Renal pelvis (tissue), 12 donors: ENCODE measurements around the gene P2RY14. TPM values are rescaled to one million over a fixed set of nuclear protein-coding genes. Genes with fewer than 3 reads are reported as not detected.
A peak's percentile ranks its signal among the peaks of the same experiment; 100 is the strongest.

Source experiments
- DNase-seq: peaks from one replicate; pipeline ENCODE4 v3.0.0-alpha.2; 2013
- long read RNA-seq, 16 experiments: transcript quantifications; one replicate each; lab custom pipeline, GENCODE V29; 2026
- polyA plus RNA-seq, 3 donors: library from polyadenylated mRNA; unstranded; fragments of 120-200 nt; gene quantifications; one replicate each; pipeline ENCODE4 v1.2.1, GENCODE V29; 2013; ENCODE audit not compliant: insufficient read length in 3 of 3

The P2RY14 gene
- under 1 TPM; 0.27 to 0.62 (median 0.60) TPM for polyA plus RNA-seq
- long read RNA-seq, donor 1 = 0 reads
- long read RNA-seq, donor 2 = 0 reads
- long read RNA-seq, donor 3 = 0 reads
- long read RNA-seq, donor 4 = 0 reads
- long read RNA-seq, donor 5 = 0 reads
- long read RNA-seq, donor 6 = 0 reads
- long read RNA-seq, donor 7 = 0 reads
- long read RNA-seq, donor 8, partial matches to known transcripts = 0 of 1 reads
- long read RNA-seq, donor 8, other reads (novel, unspliced or antisense) = 0 of 1 reads
- long read RNA-seq, donor 9 = 0 reads
- long read RNA-seq, donor 10 = 0 reads
- long read RNA-seq, donor 11 = 0 reads
- long read RNA-seq, donor 12 = 0 reads
- long read RNA-seq, donor 13 = 0 reads
- long read RNA-seq, donor 14 = 0 reads
- long read RNA-seq, donor 15, partial matches to known transcripts = 0 of 1 reads
- long read RNA-seq, donor 15, other reads (novel, unspliced or antisense) = 0 of 1 reads
- long read RNA-seq, donor 16 = 0 reads

DNA sequence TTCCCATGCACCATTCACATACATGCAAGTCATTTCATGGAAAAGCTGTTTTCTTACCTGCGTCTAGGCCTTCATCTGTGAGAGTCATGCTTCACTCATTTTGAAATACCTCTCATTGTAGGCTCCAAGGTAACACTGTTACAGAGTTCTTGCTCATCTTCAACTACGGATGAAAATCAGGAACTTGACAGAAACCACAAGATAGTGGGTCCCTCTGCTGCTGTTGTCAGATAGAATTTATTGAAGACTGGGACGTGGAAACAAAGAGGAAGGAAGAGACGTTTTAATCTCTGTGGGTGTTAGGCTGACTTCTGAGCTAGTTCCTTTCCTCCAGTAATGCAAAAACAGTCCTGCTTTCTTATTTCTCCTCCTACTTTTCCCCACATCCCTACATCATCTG lies at the start of gene P2RY14:
Gene P2RY14, minus strand, starts transcription at position 313 of the 400 bp plus-strand sequence. CDS start 64,226 bp downstream, outside the sequence.
- no peak for DNase-seq

DNA sequence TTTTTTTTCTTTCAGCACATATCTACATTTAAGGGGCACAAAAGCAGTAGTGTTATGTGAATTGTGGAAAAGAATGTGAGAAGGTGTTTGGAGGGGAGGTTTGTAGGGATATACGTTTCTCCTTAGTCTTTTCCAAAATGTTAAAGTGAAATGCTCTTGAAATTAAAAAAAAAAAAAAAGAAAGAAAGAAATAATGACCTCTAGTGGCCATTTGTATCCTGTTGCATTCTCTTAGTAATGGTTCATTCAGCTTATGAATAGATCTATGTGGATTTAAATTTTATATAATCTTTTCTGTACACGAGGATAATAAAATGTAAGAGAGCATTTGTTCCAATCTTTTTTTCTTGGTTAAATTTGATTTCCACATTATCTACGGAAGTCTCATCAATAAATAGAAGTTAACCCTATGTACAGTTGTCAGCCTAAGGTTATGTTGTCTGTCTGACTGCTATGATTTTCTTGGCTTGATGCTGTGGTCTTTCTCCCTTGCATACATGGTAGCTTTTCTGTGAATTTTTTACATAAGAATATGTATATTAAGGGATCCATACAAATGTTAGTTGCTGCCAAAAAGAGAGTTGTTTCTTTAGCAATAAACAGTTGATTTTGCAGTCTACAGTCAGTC lies 49.3 kb upstream of the P2RY14 start:
- no peak for DNase-seq

DNA sequence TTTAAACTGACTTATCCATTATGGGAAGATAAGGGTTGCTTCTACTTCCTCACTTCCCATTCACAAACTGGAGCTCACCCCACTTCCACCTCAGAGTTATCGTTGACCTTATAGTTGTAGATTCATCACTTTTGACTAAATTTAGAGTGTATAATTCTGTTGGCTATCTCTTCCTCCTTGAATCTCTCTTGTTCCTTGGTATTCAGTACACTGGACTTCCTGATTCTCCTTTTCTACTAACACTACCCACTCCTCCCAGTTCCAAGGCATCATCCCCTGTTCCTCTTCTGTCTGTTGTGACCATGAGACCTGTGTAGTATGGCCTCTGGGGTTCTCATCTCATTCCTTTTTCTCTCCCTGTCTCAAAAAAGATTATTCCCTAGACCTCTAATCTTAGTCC lies 44.2 kb upstream of the P2RY14 start:
- no peak for DNase-seq

DNA sequence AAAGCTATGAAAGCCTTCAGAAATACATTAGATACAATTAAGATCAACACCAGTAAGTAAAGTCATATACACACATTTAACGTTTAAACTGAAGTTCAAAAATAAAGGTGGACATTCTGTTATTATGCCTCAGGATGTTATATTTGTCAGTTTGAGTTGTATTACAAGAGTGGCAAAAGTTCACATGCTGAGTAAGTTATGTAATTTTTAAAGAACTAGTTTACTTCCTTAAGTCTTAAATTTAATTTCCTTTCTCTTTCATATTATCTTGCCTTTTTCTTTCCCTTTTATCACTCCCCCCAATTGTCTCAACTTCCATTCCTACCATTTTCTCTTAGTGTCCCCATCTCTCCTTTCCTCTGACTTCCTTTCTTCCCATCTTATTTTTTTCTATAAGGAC lies 43.2 kb upstream of the P2RY14 start:
- no peak for DNase-seq

DNA sequence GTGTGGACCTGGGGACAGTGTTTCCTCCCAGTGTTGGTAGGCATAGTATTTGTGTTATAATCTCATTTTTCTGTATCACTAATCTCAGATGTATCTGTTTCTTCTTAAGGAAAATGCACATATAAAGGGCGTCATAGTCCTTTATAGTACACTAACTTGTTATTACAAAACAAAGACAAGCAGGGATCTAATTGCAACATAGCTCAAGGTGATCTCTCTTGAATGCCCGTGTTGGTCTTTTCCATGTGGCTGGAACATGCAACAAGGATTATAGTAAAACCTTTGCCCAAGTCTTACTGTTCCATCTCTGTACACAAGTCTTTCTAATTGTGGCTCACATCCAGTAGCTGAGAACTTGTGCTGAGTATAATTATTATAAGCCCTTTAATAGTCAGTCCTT lies 41.8 kb upstream of the P2RY14 start:
- DNase-seq = no peak

DNA sequence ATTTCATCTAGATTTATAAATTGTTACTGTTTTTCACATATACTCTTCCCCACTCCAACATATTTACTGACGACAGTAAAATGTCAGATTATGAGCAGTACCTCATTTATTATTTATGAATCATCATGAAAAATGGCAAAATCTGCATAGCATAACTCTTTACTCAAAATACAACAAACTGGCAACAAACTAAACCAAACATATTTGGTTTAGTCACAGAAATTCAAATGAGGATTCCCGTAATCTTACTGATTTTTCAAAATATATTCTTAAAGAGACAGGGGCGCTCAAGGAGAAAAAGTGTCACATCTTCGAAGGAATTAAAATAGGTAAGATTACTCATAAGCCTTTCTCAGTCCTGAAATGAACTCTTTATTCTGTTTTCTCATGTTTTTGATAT lies 41.3 kb upstream of the P2RY14 start:
- DNase-seq = no peak

DNA sequence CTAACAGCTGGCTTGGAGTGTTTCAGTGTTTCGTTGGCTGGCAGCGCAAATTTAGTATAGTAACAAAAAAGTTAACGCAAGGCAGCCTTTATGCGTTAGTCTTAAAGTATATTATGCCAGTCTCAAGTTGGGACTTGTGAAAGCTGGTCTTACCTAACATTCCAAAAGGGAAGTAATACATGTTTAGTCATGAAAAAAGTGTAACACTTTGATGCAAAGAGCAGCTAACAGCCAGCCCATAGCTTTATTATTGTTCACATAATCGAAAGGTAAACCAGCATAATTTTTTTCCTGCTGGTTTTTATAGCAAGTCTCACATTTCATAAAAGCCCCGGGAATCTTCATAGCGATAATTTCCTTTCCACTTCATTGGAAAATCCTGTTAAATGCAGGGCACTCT lies 40.6 kb upstream of the P2RY14 start:
- DNase-seq = no peak

DNA sequence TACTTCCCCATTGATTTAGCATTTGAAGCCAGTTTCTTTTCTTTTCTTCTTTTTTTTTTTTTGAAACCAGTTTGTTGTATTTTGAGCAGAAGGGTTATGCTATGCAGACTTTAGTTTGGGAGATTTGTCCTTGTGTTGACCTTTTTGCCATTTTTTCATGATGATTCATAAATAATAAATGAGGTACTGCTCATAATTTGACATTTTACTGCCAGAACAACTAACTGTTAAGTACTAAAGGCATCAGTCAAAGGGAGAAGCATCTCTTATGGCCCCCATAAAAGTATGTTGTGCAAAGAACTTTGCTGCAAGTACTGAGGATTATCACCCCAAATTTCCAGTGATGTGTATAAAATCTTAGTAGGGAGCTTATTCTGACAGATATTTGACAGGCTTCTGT lies 40.0 kb upstream of the P2RY14 start:
- no peak for DNase-seq

DNA sequence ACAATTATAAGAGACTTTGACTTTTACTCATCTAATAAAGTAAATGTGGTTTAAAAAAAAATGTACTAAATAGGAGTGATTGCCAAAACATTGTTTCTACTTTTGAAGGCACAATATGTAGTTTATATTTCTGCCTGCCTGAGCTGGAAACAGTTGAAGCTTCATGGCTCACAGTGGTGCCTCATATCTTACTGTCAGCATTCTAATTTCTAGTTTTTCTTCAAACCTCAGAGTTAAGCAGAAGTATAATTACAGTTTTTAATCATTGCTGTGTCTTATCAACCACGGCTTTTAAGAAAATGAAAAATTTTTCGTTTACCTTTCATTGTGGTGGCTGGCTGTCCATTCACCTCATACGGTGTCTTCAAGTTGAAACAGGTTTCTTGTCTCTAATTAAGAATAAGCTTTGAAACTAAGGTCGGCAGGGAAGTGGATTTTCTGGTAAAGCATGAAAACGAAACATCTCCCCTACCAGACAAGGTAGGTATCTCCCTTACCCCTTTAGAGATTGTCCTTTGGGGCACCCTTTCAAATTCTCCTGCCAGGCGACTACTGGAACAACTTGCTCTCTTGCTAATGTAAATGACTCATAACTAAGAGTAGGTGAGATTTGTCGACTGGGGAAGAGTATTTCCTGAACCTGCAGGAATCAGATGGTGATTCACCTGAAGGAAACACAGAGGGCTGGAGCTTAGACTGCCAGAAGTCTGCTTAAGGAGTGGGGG lies 38.1 kb upstream of the P2RY14 start, which contains the start of gene GPR87:
Gene GPR87, minus strand, starts transcription at position 554 of the 725 bp plus-strand sequence. CDS start 16,720 bp downstream, outside the sequence.
- DNase-seq = no peak

DNA sequence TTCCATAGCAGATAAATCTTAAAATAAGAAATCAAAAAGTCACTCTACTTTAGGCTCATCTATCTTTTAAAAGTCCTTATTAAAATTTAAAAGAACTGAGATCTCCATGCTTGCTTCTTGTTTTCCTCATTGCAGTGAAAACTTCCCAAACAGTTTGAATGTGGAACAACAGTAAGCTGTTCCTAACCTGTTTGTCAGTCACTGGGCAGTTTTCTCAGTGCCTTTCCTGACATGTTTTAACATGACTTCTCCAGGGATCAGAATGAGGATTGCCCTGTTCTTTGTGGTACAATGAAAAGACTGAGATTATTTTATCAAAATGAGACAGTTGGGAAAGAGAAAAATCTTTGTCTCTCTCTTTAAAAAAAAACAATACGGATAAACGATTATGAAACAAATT lies 37.5 kb upstream of the P2RY14 start:
- DNase-seq = no peak

DNA sequence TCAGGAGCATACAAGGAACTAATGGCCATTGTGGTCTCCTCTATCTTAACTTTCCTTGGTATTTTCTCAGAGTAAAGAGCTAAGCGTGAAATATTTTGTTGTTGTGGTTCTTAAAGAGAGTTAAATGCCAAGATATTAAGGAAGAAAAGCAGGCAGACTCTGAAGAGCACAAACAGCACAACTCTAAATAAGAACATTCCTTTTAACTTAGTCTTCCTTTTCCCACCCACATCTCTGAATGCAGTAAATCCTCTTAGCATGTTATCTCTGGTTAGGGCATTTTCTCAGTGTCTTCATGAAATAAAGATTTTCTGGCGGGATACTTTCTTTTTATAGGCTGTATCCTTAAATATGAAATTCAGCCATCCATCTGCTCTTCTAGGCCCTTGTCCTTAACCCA lies 36.8 kb upstream of the P2RY14 start:
- no peak for DNase-seq

DNA sequence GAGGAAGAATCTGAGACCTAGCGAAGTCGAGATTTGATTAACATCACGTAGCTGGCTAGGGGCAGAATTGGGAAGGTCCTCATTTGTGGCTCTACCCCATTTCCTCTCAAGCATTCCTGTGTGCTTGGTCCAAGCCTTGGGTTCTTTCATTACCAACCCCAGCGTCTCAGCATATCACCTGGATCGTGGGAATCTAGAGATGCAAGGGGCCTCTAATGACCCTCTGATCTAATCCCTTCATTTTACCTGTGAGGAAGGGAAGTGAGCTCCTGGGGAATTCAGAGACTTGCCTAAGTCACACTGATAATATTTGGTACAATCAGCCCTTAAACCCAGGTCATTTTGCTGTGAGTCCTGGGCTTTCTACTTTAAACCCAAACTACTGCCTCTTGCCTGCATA lies 36.3 kb upstream of the P2RY14 start:
- no peak for DNase-seq

DNA sequence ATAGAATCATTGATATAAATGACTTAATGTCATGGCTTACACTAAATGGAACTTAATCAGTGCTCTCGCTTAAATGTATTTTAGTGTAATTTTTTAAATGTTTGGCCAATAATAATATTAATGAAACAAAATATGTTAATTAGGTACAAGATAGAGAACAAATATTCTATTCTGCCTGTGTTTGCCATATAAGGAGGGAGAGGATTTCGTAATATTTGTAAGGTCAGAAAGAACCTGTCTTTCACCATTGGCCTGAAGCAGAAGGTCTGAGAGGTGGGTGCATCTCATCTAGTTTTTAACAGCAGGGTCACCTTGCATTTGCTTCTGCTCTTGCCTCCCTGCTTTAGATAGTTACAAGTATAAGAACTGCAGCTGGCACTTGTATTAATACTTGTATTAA lies 35.8 kb upstream of the P2RY14 start:
- no peak for DNase-seq

DNA sequence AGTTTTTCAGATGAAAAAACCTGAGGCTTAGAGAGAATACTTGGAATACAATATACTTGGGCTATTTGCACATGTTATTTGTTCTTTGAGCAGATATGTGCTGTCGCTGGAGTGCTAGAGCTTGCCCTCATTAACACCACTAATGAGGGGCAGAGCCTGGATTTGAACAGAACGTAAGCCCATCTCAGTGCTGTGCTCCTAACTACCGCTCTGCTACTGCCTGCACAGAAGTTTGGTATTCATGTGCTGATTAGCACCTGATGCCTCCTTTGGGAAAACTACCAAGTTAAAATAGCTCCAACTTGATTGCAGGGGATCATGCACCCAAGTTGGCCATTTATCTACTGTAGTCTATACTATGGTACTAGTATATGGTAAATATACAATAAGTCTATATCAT lies 34.6 kb upstream of the P2RY14 start:
- no peak for DNase-seq

DNA sequence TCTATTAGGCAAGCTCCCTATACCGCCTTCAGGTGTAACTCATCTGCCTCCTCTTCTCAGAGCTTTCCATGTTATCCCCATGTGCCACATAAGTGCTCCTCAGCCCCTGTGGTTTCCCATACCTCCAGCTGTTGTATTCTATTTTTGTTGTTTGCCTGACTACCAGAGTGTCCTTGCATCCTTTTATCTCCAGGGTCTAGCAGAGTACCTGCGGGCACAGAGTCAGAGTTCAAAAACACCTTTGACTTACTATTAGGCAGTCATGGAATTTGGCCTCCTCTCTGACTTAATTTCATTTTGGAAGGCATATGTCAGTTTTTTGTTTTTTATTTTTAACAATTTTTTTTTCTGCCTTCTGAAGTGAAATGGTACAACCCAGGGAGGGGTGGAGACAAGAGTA lies 31.2 kb upstream of the P2RY14 start:
- DNase-seq = no peak

DNA sequence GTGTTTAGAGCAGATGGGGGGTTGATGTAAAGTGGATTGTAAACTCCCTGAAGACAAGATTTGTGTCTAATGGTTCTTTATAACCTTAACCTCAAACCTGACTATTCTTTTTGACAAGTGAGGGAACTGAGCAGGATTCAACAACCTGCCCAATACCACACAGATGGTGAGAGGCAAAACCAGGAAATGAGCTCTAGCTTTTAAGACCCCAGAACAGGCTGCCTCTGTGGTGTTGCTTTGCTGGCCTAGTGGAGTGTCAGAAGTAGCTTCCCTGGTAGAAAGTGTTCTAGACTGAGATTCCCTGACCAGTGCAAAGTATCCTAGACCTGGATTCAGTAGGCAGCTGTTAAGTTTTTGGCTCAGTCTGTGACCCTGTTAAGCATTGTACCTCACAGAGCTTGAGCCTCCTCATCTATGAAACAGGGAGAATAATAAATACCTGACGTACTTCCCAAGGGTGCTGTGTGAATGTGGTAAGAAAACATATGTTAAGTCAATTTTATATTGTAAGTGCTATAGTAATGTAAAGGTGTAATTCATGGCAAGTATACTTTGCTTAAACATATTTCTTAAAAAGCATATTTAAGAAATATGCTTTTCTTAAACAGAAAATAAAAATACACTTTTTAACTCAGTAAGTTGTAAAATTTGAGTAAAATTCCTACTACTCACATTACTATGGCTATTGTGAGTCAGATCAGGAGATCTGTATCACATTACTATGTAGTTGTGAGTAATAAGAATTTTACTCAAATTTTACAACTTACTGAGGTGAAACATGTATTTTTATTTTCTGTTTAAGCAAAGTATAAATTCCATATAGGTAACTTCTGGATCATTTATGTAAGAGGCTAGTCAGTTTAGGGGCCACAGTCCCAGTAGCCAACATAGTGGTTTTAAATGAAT lies 29.5 kb upstream of the P2RY14 start:
- no peak for DNase-seq

DNA sequence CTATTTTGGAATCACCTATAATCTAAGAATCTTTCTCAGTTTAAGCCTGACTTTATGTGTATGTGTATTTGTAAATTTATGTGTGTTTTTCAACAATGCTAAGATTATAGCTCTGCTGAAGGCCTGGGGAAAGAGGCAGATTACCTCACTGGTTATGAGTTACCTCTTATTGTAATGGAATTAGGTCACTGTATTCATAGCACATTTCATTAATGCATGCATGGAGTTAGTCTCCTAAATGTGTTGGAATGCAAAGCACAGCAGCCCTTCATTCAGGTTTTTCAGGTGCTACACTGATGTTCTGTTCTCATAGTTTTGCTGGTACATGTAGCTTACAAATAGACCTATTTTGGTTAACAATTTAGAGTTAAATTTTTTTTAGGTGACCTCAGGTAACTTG lies 28.8 kb upstream of the P2RY14 start:
- DNase-seq = no peak

DNA sequence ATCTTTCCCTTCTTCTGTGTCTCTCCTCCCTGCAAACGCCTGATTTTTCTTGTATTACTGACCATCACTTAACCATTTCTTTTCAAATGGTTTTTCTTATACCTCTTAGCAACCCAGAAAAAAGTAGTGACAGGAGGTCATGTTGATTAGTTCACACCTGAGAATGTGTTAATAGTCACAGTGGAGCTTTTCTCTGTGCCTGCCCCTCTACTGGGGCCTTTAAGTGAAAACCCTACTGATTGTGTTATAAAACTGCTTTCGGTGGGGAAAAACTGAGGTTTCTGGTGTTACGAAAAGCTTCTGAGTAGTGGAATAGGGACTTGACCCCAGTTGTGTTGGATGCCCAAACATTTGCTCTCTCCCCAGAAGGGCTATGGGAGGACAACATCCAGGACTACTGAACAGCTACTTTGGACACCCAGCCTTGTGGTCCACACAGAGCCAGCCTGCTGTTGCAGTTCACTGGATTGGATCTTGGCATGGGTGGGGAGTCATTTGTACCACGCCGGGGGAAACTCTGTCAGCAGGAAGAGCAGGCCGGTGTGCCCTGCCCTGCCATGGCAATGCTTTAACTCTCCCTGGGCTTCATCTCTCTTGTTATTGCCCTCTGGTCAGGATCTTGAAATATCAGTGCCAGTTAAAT lies 27.9 kb upstream of the P2RY14 start:
- DNase-seq = no peak

DNA sequence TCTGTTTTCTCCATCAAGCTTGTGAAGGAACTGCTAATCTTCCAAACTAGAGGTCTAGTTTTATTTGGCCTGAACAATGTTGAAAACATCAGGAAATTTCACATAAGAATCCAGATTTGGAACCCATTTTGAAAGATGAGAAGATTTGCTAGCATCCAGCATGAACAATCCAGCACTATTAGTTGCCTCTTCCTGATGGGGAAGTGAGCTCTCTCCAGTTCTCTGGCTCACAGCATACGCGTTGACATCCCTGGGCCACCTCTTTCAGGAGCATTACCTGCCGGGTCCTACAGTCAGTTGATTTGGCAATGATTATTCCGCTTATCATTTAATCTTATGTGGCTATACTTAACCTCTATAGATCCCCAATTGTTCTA lies 27.4 kb upstream of the P2RY14 start:
- DNase-seq = no peak

DNA sequence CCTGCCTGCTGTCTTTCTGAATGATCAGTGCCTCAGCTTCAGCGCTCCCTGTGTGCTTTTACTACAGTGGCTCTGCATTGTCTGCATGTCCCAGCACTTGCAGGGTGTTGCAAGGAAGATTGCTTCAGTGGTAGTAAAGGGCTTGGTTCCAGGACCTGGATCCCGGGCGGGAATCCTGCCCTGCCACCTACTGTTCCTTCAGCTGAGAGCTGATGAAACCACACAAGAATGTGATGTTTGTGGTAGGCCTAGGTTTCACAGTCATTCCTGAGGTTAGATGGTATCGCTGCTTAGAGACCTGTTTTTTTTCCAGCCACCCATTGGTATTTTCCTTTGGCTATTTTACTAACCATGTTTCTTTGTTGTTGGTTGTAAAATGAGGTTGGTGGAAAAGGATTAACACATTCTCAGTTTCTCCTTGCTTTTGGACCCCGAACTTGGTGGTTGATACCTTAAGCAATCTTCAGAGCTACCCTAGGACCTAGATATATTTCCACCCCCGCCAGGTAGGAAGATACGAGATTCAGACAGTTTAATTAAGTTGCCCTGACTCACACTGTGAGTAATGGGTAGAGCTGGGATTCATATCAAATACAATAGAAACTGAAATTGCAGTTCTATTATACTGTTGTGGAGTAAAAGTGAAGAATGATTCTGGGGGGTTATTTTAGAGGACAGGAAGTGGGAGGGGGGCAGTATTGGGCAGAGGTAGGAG lies 26.9 kb upstream of the P2RY14 start:
- peak; percentile 20 for DNase-seq
